8988T (cell line): ENCODE measurements around the gene NEGR1.

Source experiments
- DNase-seq: peaks from one replicate; pipeline ENCODE4 v3.0.0; 2011

Gene NEGR1

GRCh38 chr1:71526824-71527223 is 755.5 kb downstream of the NEGR1 start:
- DNase-seq = no peak

- no peak for DNase-seq
Measured at GRCh38 chr1:71522721-71523120, 759.6 kb downstream of the NEGR1 start.

GRCh38 chr1:71521655-71522264 is 760.6 kb downstream of the NEGR1 start:
- no peak for DNase-seq

GRCh38 chr1:71511505-71511904 is 770.8 kb downstream of the NEGR1 start:
- DNase-seq = no peak

GRCh38 chr1:71510725-71511124 is 771.6 kb downstream of the NEGR1 start:
- DNase-seq = no peak

GRCh38 chr1:71509051-71509595 is 773.2 kb downstream of the NEGR1 start:
- DNase-seq = no peak

- no peak for DNase-seq
Measured at GRCh38 chr1:71502006-71502405, 780.3 kb downstream of the NEGR1 start.

- DNase-seq = no peak
Measured at GRCh38 chr1:71498542-71498941, 783.8 kb downstream of the NEGR1 start.

GRCh38 chr1:71494163-71494562 is 788.2 kb downstream of the NEGR1 start:
- no peak for DNase-seq

- no peak for DNase-seq
Measured at GRCh38 chr1:71492298-71493041, 789.9 kb downstream of the NEGR1 start.

GRCh38 chr1:71490432-71490831 is 791.9 kb downstream of the NEGR1 start:
- DNase-seq = no peak

- DNase-seq = no peak
Measured at GRCh38 chr1:71488555-71489252, 793.6 kb downstream of the NEGR1 start.

GRCh38 chr1:71473331-71473730 is 809.0 kb downstream of the NEGR1 start:
- no peak for DNase-seq

- DNase-seq = no peak
Measured at GRCh38 chr1:71465093-71465492, 817.2 kb downstream of the NEGR1 start.

- DNase-seq = no peak
Measured at GRCh38 chr1:71464016-71464415, 818.3 kb downstream of the NEGR1 start.

- DNase-seq = no peak
Measured at GRCh38 chr1:71463144-71463543, 819.2 kb downstream of the NEGR1 start.

- no peak for DNase-seq
Measured at GRCh38 chr1:71462247-71462646, 820.1 kb downstream of the NEGR1 start.

GRCh38 chr1:71461416-71461815 is 820.9 kb downstream of the NEGR1 start:
- no peak for DNase-seq

GRCh38 chr1:71448444-71448843 is 833.9 kb downstream of the NEGR1 start:
- DNase-seq = no peak

GRCh38 chr1:71438626-71439025 is 843.7 kb downstream of the NEGR1 start:
- DNase-seq = no peak

- DNase-seq = no peak
Measured at GRCh38 chr1:71435951-71436350, 846.4 kb downstream of the NEGR1 start.

GRCh38 chr1:71434240-71434639 is 848.1 kb downstream of the NEGR1 start:
- DNase-seq = no peak

GRCh38 chr1:71428029-71428428 is 854.3 kb downstream of the NEGR1 start:
- no peak for DNase-seq

GRCh38 chr1:71427066-71427465 is 855.3 kb downstream of the NEGR1 start:
- DNase-seq = no peak
